SK-N-SH treated with all-trans-retinoic acid at 6 μM for 48 hours (cell line): ENCODE data around the gene NKD2.

Experiments
- ATAC-seq: fragments of 200-7000 bp; cut with Tn5 transposase; 3 replicates; pipeline ENCODE4 v1.9.1; 2020; ENCODE audit warnings: mild to moderate bottlenecking, moderate library complexity
- ARNTL ChIP-seq: fragments of 450-650 bp; formaldehyde crosslinking; IDR thresholded peaks from 2 replicates; pipeline ENCODE4 v1.5.0; 2020; ENCODE audit warnings: low read depth, mild to moderate bottlenecking, moderate library complexity, borderline replicate concordance
- BACH2 ChIP-seq: fragments of 250-450 bp; sonication (Bioruptor Pico); IDR thresholded peaks from 2 replicates; pipeline ENCODE4 v1.9.0; 2021; ENCODE audit warnings: mild to moderate bottlenecking, borderline replicate concordance
- CREB5 ChIP-seq: fragments of 250-450 bp; sonication (Bioruptor Pico); IDR thresholded peaks from 2 replicates; pipeline ENCODE4 v1.5.1; 2020; ENCODE audit warnings: low read depth, mild to moderate bottlenecking, moderate library complexity
- CSDC2 ChIP-seq: fragments of 250-450 bp; sonication (Bioruptor Pico); IDR thresholded peaks from 2 replicates; pipeline ENCODE4 v1.5.0; 2020; ENCODE audit warnings: mild to moderate bottlenecking, moderate library complexity
- CSRNP3 ChIP-seq: fragments of 250-450 bp; sonication (Bioruptor Pico); IDR thresholded peaks from 2 replicates; pipeline ENCODE4 v1.5.1; 2021; ENCODE audit warnings: mild to moderate bottlenecking, moderate library complexity
- ESRRG ChIP-seq: fragments of 250-450 bp; sonication (Bioruptor Pico); IDR thresholded peaks from 2 replicates; pipeline ENCODE4 v1.6.1; 2021; ENCODE audit warnings: mild to moderate bottlenecking
- GLIS3 ChIP-seq: fragments of 250-450 bp; sonication (Bioruptor Pico); IDR thresholded peaks from 2 replicates; pipeline ENCODE4 v1.5.0; 2020; ENCODE audit warnings: mild to moderate bottlenecking, moderate library complexity
- OSR1 ChIP-seq: fragments of 250-450 bp; sonication (Bioruptor Pico); IDR thresholded peaks from 2 replicates; pipeline ENCODE4 v1.8.0; 2022; ENCODE audit warnings: moderate library complexity, mild to moderate bottlenecking, inconsistent platforms
- PATZ1 ChIP-seq: fragments of 250-450 bp; sonication (Bioruptor Pico); IDR thresholded peaks from 2 replicates; pipeline ENCODE4 v1.8.0; 2020; ENCODE audit warnings: mild to moderate bottlenecking, moderate library complexity, borderline replicate concordance
- POU6F1 ChIP-seq: fragments of 250-450 bp; sonication (Bioruptor Pico); IDR thresholded peaks from 2 replicates; pipeline ENCODE4 v1.8.0; 2021; ENCODE audit warnings: low read depth, mild to moderate bottlenecking, moderate library complexity, borderline replicate concordance
- PPARA ChIP-seq: fragments of 250-450 bp; sonication (Bioruptor Pico); IDR thresholded peaks from 2 replicates; pipeline ENCODE4 v1.5.0; 2020; ENCODE audit warnings: mild to moderate bottlenecking, borderline replicate concordance
- RARB ChIP-seq: fragments of 250-450 bp; sonication (Bioruptor Pico); IDR thresholded peaks from 2 replicates; pipeline ENCODE4 v1.8.0; 2021; ENCODE audit warnings: mild to moderate bottlenecking, moderate library complexity
- SNAI2 ChIP-seq: fragments of 250-450 bp; sonication (Bioruptor Pico); IDR thresholded peaks from 2 replicates; pipeline ENCODE4 v1.5.0; 2020; ENCODE audit warnings: mild to moderate bottlenecking, moderate library complexity
- TCF4 ChIP-seq: fragments of 250-450 bp; sonication (Bioruptor Pico); IDR thresholded peaks from 2 replicates; pipeline ENCODE4 v1.8.0; 2021; ENCODE audit warnings: mild to moderate bottlenecking, moderate library complexity, borderline replicate concordance
- TOX ChIP-seq: fragments of 250-450 bp; sonication (Bioruptor Pico); IDR thresholded peaks from 2 replicates; pipeline ENCODE4 v1.8.0; 2021; ENCODE audit warnings: mild to moderate bottlenecking, moderate library complexity, borderline replicate concordance
- TSHZ2 ChIP-seq: fragments of 250-450 bp; sonication (Bioruptor Pico); IDR thresholded peaks from 2 replicates; pipeline ENCODE4 v1.5.0; 2020; ENCODE audit warnings: mild to moderate bottlenecking, moderate library complexity
- ZC3H10 ChIP-seq: fragments of 250-450 bp; sonication (Bioruptor Pico); IDR thresholded peaks from 2 replicates; pipeline ENCODE4 v1.5.1; 2021; ENCODE audit warnings: mild to moderate bottlenecking, moderate library complexity
- ZFP3 ChIP-seq: fragments of 250-450 bp; sonication (Bioruptor Pico); IDR thresholded peaks from 2 replicates; pipeline ENCODE4 v1.5.0; 2020; ENCODE audit warnings: mild to moderate bottlenecking, moderate library complexity
- ZFP30 ChIP-seq: fragments of 450-650 bp; formaldehyde crosslinking; IDR thresholded peaks from 2 replicates; pipeline ENCODE4 v1.5.0; 2022; ENCODE audit warnings: mild to moderate bottlenecking, moderate library complexity
- ZNF565 ChIP-seq: fragments of 450-650 bp; formaldehyde crosslinking; conservative IDR thresholded peaks from 2 replicates; pipeline ENCODE4 v1.5.0; 2020; ENCODE audit warnings: low read depth, mild to moderate bottlenecking, moderate library complexity
- ZNF70 ChIP-seq: fragments of 450-650 bp; formaldehyde crosslinking; IDR thresholded peaks from 2 replicates; pipeline ENCODE4 v1.5.0; 2020; ENCODE audit warnings: mild to moderate bottlenecking, moderate library complexity
- ZNF8 ChIP-seq: fragments of 450-650 bp; formaldehyde crosslinking; IDR thresholded peaks from 2 replicates; pipeline ENCODE4 v1.5.0; 2020; ENCODE audit warnings: mild to moderate bottlenecking, moderate library complexity

Gene NKD2

GRCh38 chr5:1075931-1076330, 67.3 kb downstream of the NKD2 start:
- TF ChIP-seq POU6F1 (CRISPR knock-in tag) (no peak), CREB5 (CRISPR knock-in tag) (no peak), CSRNP3 (CRISPR knock-in tag) (no peak), OSR1 (CRISPR knock-in tag) (no peak), ZNF8 (no peak), BACH2 (CRISPR knock-in tag) (no peak), SNAI2 (CRISPR knock-in tag) (no peak), ZNF70 (no peak), TOX (CRISPR knock-in tag) (no peak), ARNTL (CRISPR knock-in tag) (no peak), GLIS3 (no peak), RARB (CRISPR knock-in tag) (no peak), PATZ1 (no peak), TCF4 (CRISPR knock-in tag) (no peak), ZFP30 (CRISPR knock-in tag) (no peak), ESRRG (CRISPR knock-in tag) (no peak)
- ATAC-seq: no peak

GRCh38 chr5:1076406-1076805, 67.8 kb downstream of the NKD2 start:
- ATAC-seq: no peak; the same call in 2 of the 3 replicates
- no peak for TF ChIP-seq ZFP30 (CRISPR knock-in tag)
- no peak for TF ChIP-seq CSRNP3 (CRISPR knock-in tag)
- no peak for TF ChIP-seq PATZ1
- TF ChIP-seq GLIS3: no peak
- no peak for TF ChIP-seq CREB5 (CRISPR knock-in tag)
- TF ChIP-seq ZC3H10 (CRISPR knock-in tag): no peak
- TF ChIP-seq ZNF565 (CRISPR knock-in tag): no peak
- TF ChIP-seq, all 23 proteins: peak for 0

- ATAC-seq: no peak
- no peak for TF ChIP-seq CREB5 (CRISPR knock-in tag)
- no peak for TF ChIP-seq PPARA
- TF ChIP-seq ZFP3: no peak
- TF ChIP-seq SNAI2 (CRISPR knock-in tag): no peak
- TF ChIP-seq ZNF70: no peak
- TF ChIP-seq TSHZ2 (CRISPR knock-in tag): no peak
- no peak for TF ChIP-seq OSR1 (CRISPR knock-in tag)
- TF ChIP-seq GLIS3: no peak
- TF ChIP-seq TCF4 (CRISPR knock-in tag): no peak
- no peak for TF ChIP-seq ARNTL (CRISPR knock-in tag)
- no peak for TF ChIP-seq CSDC2
- no peak for TF ChIP-seq ZFP30 (CRISPR knock-in tag)
- TF ChIP-seq ZNF8: no peak
- no peak for TF ChIP-seq TOX (CRISPR knock-in tag)
Measured at GRCh38 chr5:1077026-1077425, 68.4 kb downstream of the NKD2 start.
